Measurements from ENCODE around the gene DUSP16. TPM values are rescaled to one million over a fixed set of nuclear protein-coding genes. Genes with fewer than 3 reads are reported as not detected.

The DUSP16 gene
- total and polyA plus RNA-seq, 2 experiments from 2014 or later: 11.7 to 59.4 TPM

DNA sequence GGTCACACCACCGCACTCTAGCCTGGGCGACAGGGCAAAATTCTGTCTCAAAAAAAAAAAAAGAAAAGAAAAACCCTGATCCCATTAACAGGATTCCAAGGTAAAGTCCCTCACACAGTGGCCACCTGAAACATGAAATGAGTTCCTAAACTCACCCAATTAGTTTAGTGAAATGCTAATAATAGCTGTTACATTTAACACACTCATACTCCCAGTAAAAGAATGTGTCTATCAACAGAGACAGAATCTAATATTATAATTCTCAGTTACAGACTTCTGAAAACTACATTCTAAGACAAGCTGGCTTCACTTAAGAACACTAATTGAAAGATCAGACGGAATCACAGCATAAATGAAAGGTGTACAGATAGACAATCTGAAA lies 44.2 kb downstream of the DUSP16 start (continued):
- no peak for TF ChIP-seq ZNF462 (CRISPR knock-in tag; IDR thresholded peaks at IDR 0.05)

DNA sequence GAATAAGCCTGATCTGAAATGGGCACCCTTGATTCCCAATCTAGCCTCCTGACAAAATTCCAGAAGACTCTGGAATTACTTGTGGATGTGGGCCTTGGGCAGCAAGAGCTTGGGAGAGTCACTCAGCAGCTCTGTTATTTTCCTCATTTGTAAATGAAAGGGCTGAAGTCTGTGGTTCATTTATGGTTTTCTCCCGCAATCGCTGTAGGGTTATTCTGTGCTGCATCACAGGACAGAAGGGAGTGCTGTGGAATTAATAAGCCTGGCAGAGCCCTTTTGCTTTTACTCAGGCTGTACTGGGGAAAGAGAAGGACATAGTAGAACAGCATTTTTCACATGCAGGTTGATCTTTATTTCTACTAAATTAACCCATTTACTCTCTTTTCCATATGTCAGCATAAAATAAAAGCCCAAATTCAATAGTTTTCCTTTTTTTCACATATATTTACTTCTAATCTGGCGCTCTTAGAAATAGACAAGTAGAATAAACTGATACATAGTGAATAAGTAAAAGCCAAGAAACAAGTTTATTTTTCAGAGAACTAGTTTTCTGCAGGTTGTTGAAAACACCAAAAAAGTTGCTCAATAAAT lies 49.2 kb downstream of the DUSP16 start:
- Histone ChIP-seq H3K9me2 (ENCODE audit: insufficient read depth) (no peaks in the 10 kb centered on the region), H3F3A (replicated peaks; ENCODE audit: low read depth) (no peaks in the 10 kb centered on the region), H3K36me3 (ENCODE audit: insufficient read depth) (0 out of 2 replicates have a peak, but pooled peaks cover 3% of the 10 kb centered on the region), H3K27ac (ENCODE audit: low read depth) (no peak overlapping the region), H2AFZ (no peak overlapping the region), H3K27me3 (ENCODE audit: insufficient read depth) (no peaks in the 10 kb centered on the region), H3K79me2 (replicated peaks; ENCODE audit: insufficient read depth) (peaks cover 98% of the 10 kb centered on the region), H3K4me1 (ENCODE audit: insufficient read depth) (peaks cover 20% of the 10 kb centered on the region), H3K4me3 (no peak overlapping the region), H3K4me2 (no peak overlapping the region), H4K20me1 (replicated peaks; ENCODE audit: insufficient read depth) (0 out of 2 replicates have a peak, but pooled peaks cover 4% of the 10 kb centered on the region)
- Mint-ChIP-seq H3K4me1 (peaks cover 33% of the 10 kb centered on the region), H3K27ac (no peak overlapping the region), H3K27me3 (ENCODE audit: insufficient read depth, low read depth, poor library complexity) (peaks cover 2% of the 10 kb centered on the region), H3K4me3 (no peak overlapping the region), H3K36me3 (ENCODE audit: low read depth) (peaks cover 28% of the 10 kb centered on the region), H3K9me3 (no peaks in the 10 kb centered on the region)
- DNase-seq (ENCODE audit: low spot score) (no peak), ATAC-seq (no peak; the same call in 2 of the 3 replicates)
- no peak for TF ChIP-seq NANOG (IDR thresholded peaks at IDR 0.05; ENCODE audit: borderline replicate concordance)
- TF ChIP-seq, protein P1, sequence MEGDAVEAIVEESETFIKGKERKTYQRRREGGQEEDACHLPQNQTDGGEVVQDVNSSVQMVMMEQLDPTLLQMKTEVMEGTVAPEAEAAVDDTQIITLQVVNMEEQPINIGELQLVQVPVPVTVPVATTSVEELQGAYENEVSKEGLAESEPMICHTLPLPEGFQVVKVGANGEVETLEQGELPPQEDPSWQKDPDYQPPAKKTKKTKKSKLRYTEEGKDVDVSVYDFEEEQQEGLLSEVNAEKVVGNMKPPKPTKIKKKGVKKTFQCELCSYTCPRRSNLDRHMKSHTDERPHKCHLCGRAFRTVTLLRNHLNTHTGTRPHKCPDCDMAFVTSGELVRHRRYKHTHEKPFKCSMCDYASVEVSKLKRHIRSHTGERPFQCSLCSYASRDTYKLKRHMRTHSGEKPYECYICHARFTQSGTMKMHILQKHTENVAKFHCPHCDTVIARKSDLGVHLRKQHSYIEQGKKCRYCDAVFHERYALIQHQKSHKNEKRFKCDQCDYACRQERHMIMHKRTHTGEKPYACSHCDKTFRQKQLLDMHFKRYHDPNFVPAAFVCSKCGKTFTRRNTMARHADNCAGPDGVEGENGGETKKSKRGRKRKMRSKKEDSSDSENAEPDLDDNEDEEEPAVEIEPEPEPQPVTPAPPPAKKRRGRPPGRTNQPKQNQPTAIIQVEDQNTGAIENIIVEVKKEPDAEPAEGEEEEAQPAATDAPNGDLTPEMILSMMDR (conservative IDR thresholded peaks at IDR 0.05; ENCODE audit: low read depth in 2 of 2): no peak
- no peak for TF ChIP-seq ZNF114 (CRISPR knock-in tag; IDR thresholded peaks at IDR 0.05)
- TF ChIP-seq EZH2phosphoT487 (IDR thresholded peaks at IDR 0.05; ENCODE audit: unreplicated experiment): no peak
- TF ChIP-seq CREB1 (CRISPR knock-in tag; IDR thresholded peaks at IDR 0.05; ENCODE audit: low read depth): no peak
- no peak for TF ChIP-seq EZH2 (IDR thresholded peaks at IDR 0.05; ENCODE audit: low read depth, unreplicated experiment)
- no peak for TF ChIP-seq JUNB (IDR thresholded peaks at IDR 0.05; ENCODE audit: unreplicated experiment)

Measured in GM23338 (cell line).